HEK293 (cell line): ENCODE measurements around the gene D2HGDH.

ENCODE experiments used
- CTCF ChIP-seq: fragments of 450-650 bp; formaldehyde crosslinking; IDR thresholded peaks from 2 replicates; pipeline ENCODE4 v1.5.1; 2016; ENCODE audit warnings: missing biosample characterization, missing genetic modification characterization
- SP2 ChIP-seq: fragments of 450-650 bp; formaldehyde crosslinking; IDR thresholded peaks from 2 replicates; pipeline ENCODE4 v1.5.1; 2016; ENCODE audit warnings: missing biosample characterization, missing genetic modification characterization

- no peak for TF ChIP-seq CTCF (tag by site-specific recombination)
- TF ChIP-seq SP2 (tag by site-specific recombination) = no peak
Observed at GRCh38 chr2:241706537-241706936, 27.9 kb upstream of the D2HGDH start.
